D341Med (cell line): ENCODE measurements around the gene EML2.
"Not testable (repeated sequence)": the region's sequence is repeated elsewhere in the genome, so short reads cannot be mapped to it uniquely, and the experiment has no call there.

ENCODE experiments used
- DNase-seq: peaks from one replicate; pipeline ENCODE4 v3.0.0; 2012; ENCODE audit warnings: low spot score

Gene EML2

GRCh38 chr19:45653634-45654033 lies 14.4 kb upstream of the EML2 start:
- DNase-seq: peak; percentile 85

GRCh38 chr19:45650722-45651121 lies 11.5 kb upstream of the EML2 start:
- DNase-seq: no peak

- DNase-seq: no peak
These were observed 7.1 kb upstream of the EML2 start for GRCh38 chr19:45646345-45646698.

GRCh38 chr19:45645631-45646344 lies 6.6 kb upstream of the EML2 start:
- DNase-seq: peak; percentile 85

- no peak for DNase-seq
These were observed 6.0 kb upstream of the EML2 start for GRCh38 chr19:45645068-45645630.

GRCh38 chr19:45643927-45644771 lies 5.0 kb upstream of the EML2 start:
- no peak for DNase-seq

GRCh38 chr19:45643024-45643926 lies 4.1 kb upstream of the EML2 start:
- DNase-seq: peak; percentile 86

DNA sequence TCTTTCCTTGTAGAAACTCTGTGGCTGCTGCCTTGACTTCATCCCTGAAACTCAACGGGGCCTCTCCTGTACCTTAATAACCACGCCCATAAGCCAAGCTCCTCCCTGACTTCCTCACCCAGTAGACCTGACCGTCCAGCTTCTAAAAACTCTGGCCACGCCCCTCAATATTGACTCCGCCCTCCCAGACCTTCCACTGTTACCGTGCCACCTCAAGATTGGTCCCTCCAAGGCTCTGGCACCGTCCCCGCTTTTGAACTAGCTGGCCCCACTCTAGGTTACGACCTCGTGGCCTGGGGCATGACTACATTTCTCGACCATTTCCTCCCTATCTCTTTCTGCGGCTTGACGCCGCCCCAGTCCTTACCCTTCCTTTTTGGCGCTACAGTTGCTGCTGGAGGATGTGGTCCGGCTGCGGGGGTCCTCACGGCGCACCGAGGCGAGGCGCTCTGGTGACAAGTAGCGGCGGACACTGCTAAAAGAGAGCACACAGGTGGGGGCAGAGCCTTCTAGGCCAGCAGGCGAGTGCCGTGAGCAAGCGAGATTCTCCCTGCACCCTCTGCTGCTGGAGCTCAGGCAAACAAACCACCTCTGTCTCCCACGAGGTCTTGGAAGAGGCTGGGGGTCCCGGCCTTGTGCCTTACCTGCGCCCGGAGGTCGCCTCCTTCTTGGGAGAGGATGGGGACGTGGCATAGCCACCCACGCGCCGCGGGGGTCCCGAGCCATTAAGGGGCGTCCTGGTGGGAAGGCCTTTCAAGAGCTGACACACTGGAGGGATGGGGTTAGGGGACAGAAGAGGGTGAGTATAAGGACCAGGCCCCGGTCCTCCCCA lies 2.3 kb upstream of the EML2 start:
- DNase-seq: no peak

DNA sequence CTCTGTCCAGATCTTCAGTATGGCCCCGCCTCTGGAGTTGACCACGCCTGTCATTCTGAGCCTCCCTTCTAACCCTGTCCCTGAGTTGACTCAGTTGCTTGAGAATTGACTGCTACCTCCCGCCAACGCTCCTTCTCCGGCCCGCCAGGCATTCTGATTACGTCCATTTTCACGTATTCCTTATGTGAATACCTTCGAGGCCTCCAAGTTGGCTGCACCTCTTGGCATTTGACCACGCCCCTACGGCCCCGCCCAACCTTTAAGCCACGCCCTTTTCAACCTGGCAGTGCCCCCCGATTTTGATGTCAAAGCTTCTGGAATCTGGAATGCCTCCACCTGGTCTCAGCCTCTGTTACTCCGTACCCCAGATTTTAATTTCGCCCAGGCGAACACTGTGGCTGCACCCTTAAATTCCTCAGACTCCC lies 1.7 kb upstream of the EML2 start:
- no peak for DNase-seq

GRCh38 chr19:45637890-45638667 lies 1.1 kb downstream of the EML2 start:
- DNase-seq: no peak

DNA sequence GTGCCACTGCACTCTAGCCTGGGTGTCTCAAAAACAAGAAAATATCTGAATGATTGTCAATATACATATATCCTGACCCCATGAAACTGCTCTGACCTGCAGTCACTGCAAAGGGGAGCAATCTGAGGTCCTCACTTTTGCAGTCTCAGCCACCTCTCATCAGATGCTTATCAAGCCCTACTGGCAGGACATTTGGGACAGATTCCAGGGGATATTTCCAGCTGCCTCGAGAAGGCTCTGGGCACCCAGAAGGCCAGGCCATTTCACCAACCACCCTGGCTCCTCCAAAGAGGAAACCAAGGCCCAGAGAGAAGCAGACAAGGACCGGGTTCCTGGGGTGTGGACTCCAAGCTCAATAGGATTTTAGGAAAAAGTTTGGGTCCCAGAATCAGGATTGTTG lies 2.3 kb downstream of the EML2 start:
- no peak for DNase-seq

- DNase-seq: no peak
These were observed 2.9 kb downstream of the EML2 start for GRCh38 chr19:45636275-45636674.

DNA sequence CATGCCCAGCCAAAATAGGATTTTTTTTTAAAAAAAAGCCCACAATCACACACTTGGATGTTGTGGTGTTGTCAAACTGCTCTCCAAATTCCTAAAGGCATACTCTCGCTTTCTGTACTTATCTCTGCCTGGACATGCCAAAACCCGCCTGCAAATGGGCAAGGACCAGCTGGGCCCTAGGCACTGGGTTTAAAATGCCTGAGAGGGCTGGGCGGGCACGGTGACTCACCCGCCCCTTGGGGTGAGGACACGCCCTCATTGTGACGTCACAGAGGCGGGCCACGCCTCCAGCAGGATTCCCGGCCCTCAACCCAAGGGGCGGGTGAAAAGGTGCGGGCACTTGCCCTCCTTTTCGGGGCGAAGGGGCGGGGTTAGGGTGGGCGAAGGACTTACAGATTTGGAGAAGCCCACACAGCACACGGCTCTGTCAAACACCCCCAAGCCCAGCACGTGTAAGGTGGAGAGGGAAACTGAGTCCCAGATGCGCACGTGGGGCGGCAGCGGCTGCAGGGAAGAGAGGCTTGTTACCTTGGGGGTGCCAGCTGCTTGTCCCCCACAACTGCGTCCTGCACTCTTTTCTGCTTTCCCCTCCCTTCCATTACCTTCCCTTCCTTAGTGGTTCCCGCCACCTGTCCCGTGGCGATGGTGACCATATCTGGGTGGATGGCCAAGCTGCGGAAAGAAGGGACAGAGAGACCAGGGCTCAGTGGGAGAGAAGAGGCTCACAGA lies 6.6 kb downstream of the EML2 start:
- peak; percentile 96 for DNase-seq

DNA sequence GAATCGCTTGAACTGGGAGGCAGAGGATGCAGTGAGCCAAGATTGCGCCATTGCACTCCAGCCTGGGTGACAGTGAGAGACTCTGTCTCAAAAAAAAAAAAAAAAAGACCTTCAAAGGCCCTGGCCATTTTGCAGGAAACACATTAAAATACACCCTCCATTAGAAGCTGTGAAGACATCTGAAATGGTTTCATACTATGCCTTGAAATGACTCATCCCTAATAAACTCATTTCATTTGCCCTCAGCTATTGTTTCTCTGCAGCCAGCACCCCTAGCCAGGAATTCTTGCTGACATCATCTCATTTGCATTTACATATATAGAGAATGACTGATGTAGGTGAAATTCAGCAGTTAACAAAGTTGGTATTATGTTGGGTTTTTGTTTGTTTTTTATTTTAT lies 8.7 kb downstream of the EML2 start:
- no peak for DNase-seq

DNA sequence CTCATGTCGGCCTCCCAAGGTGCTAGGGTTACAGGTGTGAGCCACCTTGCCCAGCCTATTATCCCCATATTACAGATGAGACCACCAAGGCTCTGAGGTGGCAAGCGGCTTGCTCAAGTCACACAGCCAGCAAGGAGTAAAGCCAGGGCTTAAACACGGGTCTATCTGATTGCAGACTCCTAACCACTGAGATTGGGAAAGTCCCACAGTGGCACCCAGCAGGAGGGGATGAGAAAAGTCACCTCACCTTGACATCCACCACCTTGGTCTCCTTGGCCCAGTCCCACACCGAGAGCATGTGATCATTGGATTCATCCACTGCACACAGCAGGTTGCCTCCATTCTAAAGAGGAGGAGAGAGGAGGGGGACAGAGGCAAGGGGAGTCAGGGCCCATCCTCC lies 9.5 kb downstream of the EML2 start:
- DNase-seq: no peak

DNA sequence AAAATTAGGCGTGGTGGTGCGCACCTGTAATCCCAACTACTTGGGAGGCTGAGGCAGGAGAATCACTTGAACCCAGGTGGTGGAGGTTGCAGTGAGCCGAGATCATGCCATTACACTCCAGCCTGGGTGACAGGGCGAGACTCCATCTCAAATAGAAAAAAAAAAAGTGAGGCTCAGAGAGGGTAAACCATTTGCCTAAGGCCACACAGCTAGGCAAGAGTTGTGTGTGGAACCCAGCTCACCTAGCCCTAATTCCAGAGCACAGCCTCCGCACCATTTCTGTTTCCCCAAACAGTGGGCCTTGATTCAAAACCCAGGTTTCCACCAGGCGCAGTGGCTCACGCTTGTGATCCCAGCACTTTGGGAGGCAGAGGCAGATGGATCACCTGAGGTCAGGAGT lies 11.0 kb downstream of the EML2 start:
- DNase-seq: not testable (repeated sequence)

DNA sequence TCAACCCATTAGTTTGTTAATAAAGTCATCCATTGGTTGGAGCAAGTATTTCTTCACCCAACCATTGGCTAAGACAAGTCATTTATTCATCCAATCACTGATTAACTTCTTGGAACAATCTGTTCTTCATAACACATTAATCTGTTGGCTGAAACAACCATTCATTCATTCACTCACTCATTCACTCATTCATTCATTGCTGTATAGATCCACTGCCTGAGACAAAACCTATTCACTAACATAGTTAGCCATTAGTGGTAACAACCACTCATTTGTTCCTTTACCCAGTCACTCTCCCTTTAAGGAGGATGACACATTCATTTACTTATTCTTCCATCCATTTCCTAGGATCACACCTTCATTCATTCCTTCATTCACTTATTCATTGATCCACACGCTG lies 15.2 kb downstream of the EML2 start:
- DNase-seq: no peak

- no peak for DNase-seq
These were observed 17.2 kb downstream of the EML2 start for GRCh38 chr19:45621976-45622503.

GRCh38 chr19:45621389-45621788 lies 17.8 kb downstream of the EML2 start:
- DNase-seq: no peak

- DNase-seq: no peak
These were observed 22.5 kb downstream of the EML2 start for GRCh38 chr19:45616704-45617017.
